GM12892 (cell line): ENCODE measurements around the gene SFT2D3.

ENCODE experiments used
- DNase-seq: peaks from one replicate; pipeline ENCODE4 v3.0.0; 2011; ENCODE audit not compliant: insufficient read length
- FAIRE-seq: peaks from 2 replicates; lab custom pipeline; 2011; peaks lifted over from hg19 to GRCh38; lab: Jason Lieb, UNC
- POLR2A ChIP-seq: IDR thresholded peaks from 2 replicates; pipeline ENCODE4 v1.6.1; 2011; ENCODE audit warnings: low read depth, low read length, control low read depth
- POLR2AphosphoS5 ChIP-seq: IDR thresholded peaks from 2 replicates; pipeline ENCODE4 v1.6.1; 2011; ENCODE audit warnings: low read depth, low read length, control low read depth
- TAF1 ChIP-seq: IDR thresholded peaks from 2 replicates; pipeline ENCODE4 v1.6.1; 2011; ENCODE audit warnings: low read depth, mild to moderate bottlenecking, control low read depth, low read length, borderline replicate concordance

Gene SFT2D3

GRCh38 chr2:127743477-127744026 is 42.3 kb downstream of the SFT2D3 start:
- no peak for DNase-seq
- no peak for FAIRE-seq
- TF ChIP-seq POLR2A = no peak
- no peak for TF ChIP-seq POLR2AphosphoS5
- no peak for TF ChIP-seq TAF1

DNA sequence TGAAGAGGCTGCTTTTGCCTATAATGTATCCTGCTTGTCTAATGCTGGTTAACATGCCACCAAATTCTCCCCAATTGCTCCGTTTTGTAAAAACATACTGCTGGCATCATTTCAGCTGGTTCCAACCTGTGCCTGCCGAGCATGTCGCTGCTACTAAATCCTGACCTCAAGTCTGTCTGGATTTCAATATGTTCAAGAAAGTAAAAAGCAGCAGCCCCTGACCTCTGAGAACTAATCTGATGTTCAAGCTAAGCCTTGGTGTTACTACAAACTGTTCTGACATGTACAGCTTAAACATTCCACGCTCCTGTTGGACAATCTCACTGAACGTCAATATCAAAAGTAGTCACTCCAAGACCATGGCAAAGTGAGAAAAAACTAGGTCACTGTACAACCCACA is 46.3 kb downstream of the SFT2D3 start:
- TF ChIP-seq POLR2AphosphoS5 (no peak), POLR2A (no peak), TAF1 (no peak)
- FAIRE-seq = peak; percentile 44

GRCh38 chr2:127749537-127749936 is 48.2 kb downstream of the SFT2D3 start:
- FAIRE-seq (peak; percentile 38), DNase-seq (peak; percentile 19)

More for the DNA sequence above, 46.3 kb downstream of the SFT2D3 start:
- no peak for DNase-seq

DNA sequence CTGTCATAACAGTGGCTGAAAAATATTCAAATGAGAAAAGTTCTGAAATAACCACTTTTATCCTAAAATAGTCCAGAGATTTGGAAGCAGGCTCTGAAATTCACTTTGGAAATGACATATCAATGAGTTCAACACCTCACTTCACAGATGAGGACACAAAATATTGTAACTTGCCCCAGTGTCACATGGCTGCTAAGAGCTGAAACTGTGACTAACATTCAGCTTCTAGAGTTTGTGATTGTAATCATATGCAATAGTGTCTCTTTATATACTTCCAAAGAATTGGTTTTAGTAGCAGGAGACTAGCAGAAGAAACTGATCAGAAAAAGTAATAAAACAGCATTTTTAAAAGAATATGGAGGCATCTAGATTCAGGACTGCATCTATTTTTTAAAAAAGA is 52.1 kb downstream of the SFT2D3 start:
- TF ChIP-seq POLR2A = no peak
- TF ChIP-seq TAF1 = no peak
- no peak for TF ChIP-seq POLR2AphosphoS5
- no peak for FAIRE-seq
- no peak for DNase-seq

GRCh38 chr2:127754186-127754585 is 52.9 kb downstream of the SFT2D3 start:
- FAIRE-seq = no peak
- TF ChIP-seq POLR2A = no peak

More at GRCh38 chr2:127754186-127754585, 52.9 kb downstream of the SFT2D3 start:
- no peak for DNase-seq
